HepG2 (cell line): ENCODE results near the gene ELOVL2.

Experiments used
- JUN ChIP-seq: sonication (generic); formaldehyde crosslinking; IDR thresholded peaks from 2 replicates; pipeline ENCODE4 v1.4.0; 2020; ENCODE audit warnings: mild to moderate bottlenecking, missing genetic modification reagents
- MAFK ChIP-seq, 2 experiments: IDR thresholded peaks in 1 of 2; conservative IDR thresholded peaks in 1 of 2; 2 replicates each; pipeline ENCODE4 v1.6.1; 2011; ENCODE audit warnings: improper control_type of control experiment in 2 of 2, low read length in 2 of 2
- SAP130 ChIP-seq: IDR thresholded peaks from 2 replicates; pipeline ENCODE4 v1.6.1; 2016; ENCODE audit warnings: low read depth

DNA sequence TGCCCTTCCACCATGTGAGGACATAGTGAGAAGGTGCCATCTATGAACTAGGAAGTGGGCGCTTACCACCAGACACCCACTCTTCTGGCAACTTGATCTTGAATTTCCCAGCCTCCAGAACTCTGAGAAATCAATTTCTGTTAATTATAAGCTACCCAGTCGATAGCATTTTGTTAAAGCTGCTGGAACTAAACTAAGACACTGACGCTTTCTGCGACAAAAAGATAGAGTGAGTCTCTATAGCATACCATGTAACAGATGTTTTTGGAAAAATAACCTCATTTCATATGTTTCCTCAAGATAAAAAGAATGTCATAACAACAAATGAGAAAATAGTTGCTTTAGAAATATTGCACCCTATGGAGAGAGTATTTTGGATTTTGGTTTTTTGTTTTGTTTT, 34.2 kb upstream of the ELOVL2 start:
- TF ChIP-seq MAFK (conservative IDR thresholded peaks at IDR 0.05 in 1 of 2, IDR thresholded peaks at IDR 0.05 in 1 of 2; ENCODE audit: low read length in 2 of 2) (no peak), JUN (CRISPR knock-in tag) (no peak), SAP130 (CRISPR knock-in tag) (no peak)
